ENCODE data around the gene PCSK5.

Gene PCSK5

DNA sequence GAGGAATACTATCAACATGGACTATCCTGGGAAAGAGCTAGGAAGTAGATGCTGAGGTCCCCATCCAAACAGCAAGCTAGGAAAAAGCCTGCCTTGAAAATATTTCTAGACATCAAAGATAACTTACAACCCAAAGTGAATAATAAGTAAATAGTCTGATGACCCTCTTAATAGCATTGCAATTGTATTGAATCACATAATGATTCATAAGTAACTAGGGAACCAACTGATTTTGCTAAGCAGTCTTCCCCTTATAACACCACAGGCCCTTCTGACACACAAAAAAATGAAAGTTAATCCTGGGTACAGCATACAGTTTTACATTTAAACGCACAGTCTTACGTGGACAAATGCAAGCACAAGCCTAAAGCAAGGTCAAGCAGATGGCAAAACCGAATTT is 304.4 kb downstream of the PCSK5 start:
- H3K9me3 ChIP-seq (ENCODE audit: control insufficient read depth in 2 of 2, low read length in 2 of 2), result no peaks in the 10 kb centered on the region
- no peaks in the 10 kb centered on the region for H3K27me3 ChIP-seq (ENCODE audit: control insufficient read depth in 2 of 2, insufficient read depth in 2 of 2, low read length in 2 of 2)
- no peak overlapping the region for H3K9ac ChIP-seq (ENCODE audit: low read depth in 1 of 2, low read length in 2 of 2)
- H3K36me3 ChIP-seq (ENCODE audit: control insufficient read depth in 2 of 2, insufficient read depth in 2 of 2, low read length in 2 of 2), result peaks cover 19 to 36% of the 10 kb centered on the region in 2 donors
- H3K4me1 ChIP-seq (ENCODE audit: control insufficient read depth in 2 of 2, insufficient read depth in 2 of 2, low read length in 2 of 2), result no peaks in the 10 kb centered on the region
- H3K4me3 ChIP-seq (ENCODE audit: low read length in 2 of 2), result no peak overlapping the region
- no peak overlapping the region for H3K27ac ChIP-seq (ENCODE audit: low read depth in 2 of 2, low read length in 2 of 2)

DNA sequence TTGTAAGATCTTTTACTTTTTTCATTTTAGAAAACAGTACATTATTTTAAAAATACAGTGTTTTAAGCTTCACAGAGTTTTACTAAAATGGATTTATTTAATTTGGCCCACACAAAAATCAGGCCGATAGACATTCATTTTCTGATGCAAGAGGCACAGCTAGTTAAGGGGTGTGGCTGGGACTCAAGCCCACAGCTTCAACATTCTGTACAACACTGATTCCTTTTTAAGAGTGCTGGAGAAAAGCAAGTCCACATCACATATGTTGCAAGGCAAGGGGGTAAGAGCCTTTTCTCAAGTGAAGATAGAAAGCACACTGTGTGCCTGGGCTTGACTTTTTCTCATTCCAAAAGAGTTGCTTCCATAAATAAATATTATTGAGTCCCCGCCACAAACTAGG is 307.9 kb downstream of the PCSK5 start:
- no peaks in the 10 kb centered on the region for H3K4me1 ChIP-seq (ENCODE audit: control insufficient read depth in 2 of 2, insufficient read depth in 2 of 2, low read length in 2 of 2)
- H3K36me3 ChIP-seq (ENCODE audit: control insufficient read depth in 2 of 2, insufficient read depth in 2 of 2, low read length in 2 of 2), result peaks cover 5 to 19% of the 10 kb centered on the region in 2 donors
- no peak overlapping the region for H3K27ac ChIP-seq (ENCODE audit: low read depth in 2 of 2, low read length in 2 of 2)
- H3K27me3 ChIP-seq (ENCODE audit: control insufficient read depth in 2 of 2, insufficient read depth in 2 of 2, low read length in 2 of 2), result no peaks in the 10 kb centered on the region
- no peaks in the 10 kb centered on the region for H3K9me3 ChIP-seq (ENCODE audit: control insufficient read depth in 2 of 2, low read length in 2 of 2)
- H3K9ac ChIP-seq (ENCODE audit: low read depth in 1 of 2, low read length in 2 of 2), result no peak overlapping the region
- no peak overlapping the region for H3K4me3 ChIP-seq (ENCODE audit: low read length in 2 of 2)

GRCh38 chr9:76200315-76200714 is 309.8 kb downstream of the PCSK5 start:
- Histone ChIP-seq H3K9ac (ENCODE audit: low read depth in 1 of 2, low read length in 2 of 2) (no peak overlapping the region), H3K36me3 (ENCODE audit: control insufficient read depth in 2 of 2, insufficient read depth in 2 of 2, low read length in 2 of 2) (peaks cover 2 to 5% of the 10 kb centered on the region in 2 donors), H3K9me3 (ENCODE audit: control insufficient read depth in 2 of 2, low read length in 2 of 2) (no peaks in the 10 kb centered on the region), H3K27me3 (ENCODE audit: control insufficient read depth in 2 of 2, insufficient read depth in 2 of 2, low read length in 2 of 2) (no peaks in the 10 kb centered on the region), H3K4me1 (ENCODE audit: control insufficient read depth in 2 of 2, insufficient read depth in 2 of 2, low read length in 2 of 2) (no peaks in the 10 kb centered on the region), H3K27ac (ENCODE audit: low read depth in 2 of 2, low read length in 2 of 2) (no peak overlapping the region), H3K4me3 (ENCODE audit: low read length in 2 of 2) (no peak overlapping the region)

- H3K4me1 ChIP-seq (ENCODE audit: control insufficient read depth in 2 of 2, insufficient read depth in 2 of 2, low read length in 2 of 2), result no peaks in the 10 kb centered on the region
- no peak overlapping the region for H3K4me3 ChIP-seq (ENCODE audit: low read length in 2 of 2)
- no peaks in the 10 kb centered on the region for H3K9me3 ChIP-seq (ENCODE audit: control insufficient read depth in 2 of 2, low read length in 2 of 2)
- no peak overlapping the region for H3K27ac ChIP-seq (ENCODE audit: low read depth in 2 of 2, low read length in 2 of 2)
- H3K27me3 ChIP-seq (ENCODE audit: control insufficient read depth in 2 of 2, insufficient read depth in 2 of 2, low read length in 2 of 2), result no peaks in the 10 kb centered on the region
- peaks cover 2 to 5% of the 10 kb centered on the region in 2 donors for H3K36me3 ChIP-seq (ENCODE audit: control insufficient read depth in 2 of 2, insufficient read depth in 2 of 2, low read length in 2 of 2)
- no peak overlapping the region for H3K9ac ChIP-seq (ENCODE audit: low read depth in 1 of 2, low read length in 2 of 2)
Observed at GRCh38 chr9:76200745-76201144, 310.3 kb downstream of the PCSK5 start.

GRCh38 chr9:76203373-76203772 is 312.9 kb downstream of the PCSK5 start:
- Histone ChIP-seq H3K9ac (ENCODE audit: low read depth in 1 of 2, low read length in 2 of 2) (no peak overlapping the region), H3K27ac (ENCODE audit: low read depth in 2 of 2, low read length in 2 of 2) (no peak overlapping the region), H3K4me1 (ENCODE audit: control insufficient read depth in 2 of 2, insufficient read depth in 2 of 2, low read length in 2 of 2) (no peaks in the 10 kb centered on the region), H3K27me3 (ENCODE audit: control insufficient read depth in 2 of 2, insufficient read depth in 2 of 2, low read length in 2 of 2) (no peaks in the 10 kb centered on the region), H3K4me3 (ENCODE audit: low read length in 2 of 2) (no peak overlapping the region), H3K9me3 (ENCODE audit: control insufficient read depth in 2 of 2, low read length in 2 of 2) (no peaks in the 10 kb centered on the region), H3K36me3 (ENCODE audit: control insufficient read depth in 2 of 2, insufficient read depth in 2 of 2, low read length in 2 of 2) (peaks cover 0 to 2% of the 10 kb centered on the region in 2 donors)

- no peaks in the 10 kb centered on the region for H3K27me3 ChIP-seq (ENCODE audit: control insufficient read depth in 2 of 2, insufficient read depth in 2 of 2, low read length in 2 of 2)
- H3K27ac ChIP-seq (ENCODE audit: low read depth in 2 of 2, low read length in 2 of 2), result no peak overlapping the region
- no peak overlapping the region for H3K4me3 ChIP-seq (ENCODE audit: low read length in 2 of 2)
- H3K9me3 ChIP-seq (ENCODE audit: control insufficient read depth in 2 of 2, low read length in 2 of 2), result no peaks in the 10 kb centered on the region
- no peaks in the 10 kb centered on the region for H3K36me3 ChIP-seq (ENCODE audit: control insufficient read depth in 2 of 2, insufficient read depth in 2 of 2, low read length in 2 of 2)
- no peaks in the 10 kb centered on the region for H3K4me1 ChIP-seq (ENCODE audit: control insufficient read depth in 2 of 2, insufficient read depth in 2 of 2, low read length in 2 of 2)
- H3K9ac ChIP-seq (ENCODE audit: low read depth in 1 of 2, low read length in 2 of 2), result no peak overlapping the region
Observed at GRCh38 chr9:76206821-76207220, 316.3 kb downstream of the PCSK5 start.

DNA sequence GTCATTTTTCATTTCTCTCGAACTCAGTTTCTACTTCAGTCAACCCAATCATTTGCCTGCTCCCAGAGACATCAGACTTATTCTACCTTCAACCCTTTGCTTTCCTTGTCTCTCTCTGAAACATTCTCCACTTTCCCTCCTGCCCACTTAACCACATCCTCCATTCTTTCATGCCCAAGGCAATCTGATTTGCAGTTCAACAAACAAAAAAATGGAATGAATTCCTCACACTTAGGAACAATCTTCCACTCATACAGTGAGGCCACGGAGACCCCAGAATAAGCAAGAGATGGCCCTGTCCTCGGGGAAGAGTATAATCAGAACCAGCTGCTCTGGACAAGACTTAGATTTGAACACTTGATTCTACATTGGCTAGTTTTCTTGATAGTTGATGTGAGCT is 323.3 kb downstream of the PCSK5 start:
- no peak overlapping the region for H3K9ac ChIP-seq (ENCODE audit: low read depth in 1 of 2, low read length in 2 of 2)
- no peak overlapping the region for H3K4me3 ChIP-seq (ENCODE audit: low read length in 2 of 2)
- H3K9me3 ChIP-seq (ENCODE audit: control insufficient read depth in 2 of 2, low read length in 2 of 2), result no peaks in the 10 kb centered on the region
- no peaks in the 10 kb centered on the region for H3K36me3 ChIP-seq (ENCODE audit: control insufficient read depth in 2 of 2, insufficient read depth in 2 of 2, low read length in 2 of 2)
- H3K4me1 ChIP-seq (ENCODE audit: control insufficient read depth in 2 of 2, insufficient read depth in 2 of 2, low read length in 2 of 2), result peaks cover 0 to 2% of the 10 kb centered on the region in 2 donors
- H3K27me3 ChIP-seq (ENCODE audit: control insufficient read depth in 2 of 2, insufficient read depth in 2 of 2, low read length in 2 of 2), result peaks cover 0 to 3% of the 10 kb centered on the region in 2 donors
- H3K27ac ChIP-seq (ENCODE audit: low read depth in 2 of 2, low read length in 2 of 2), result no peak overlapping the region

GRCh38 chr9:76215066-76215465 is 324.6 kb downstream of the PCSK5 start:
- no peaks in the 10 kb centered on the region for H3K9me3 ChIP-seq (ENCODE audit: control insufficient read depth in 2 of 2, low read length in 2 of 2)
- H3K36me3 ChIP-seq (ENCODE audit: control insufficient read depth in 2 of 2, insufficient read depth in 2 of 2, low read length in 2 of 2), result no peaks in the 10 kb centered on the region
- peak overlapping the region; percentile 12 to 18 for H3K27ac ChIP-seq (ENCODE audit: low read depth in 2 of 2, low read length in 2 of 2)

GRCh38 chr9:76216161-76216649 is 325.7 kb downstream of the PCSK5 start:
- H3K9ac ChIP-seq (ENCODE audit: low read depth in 1 of 2, low read length in 2 of 2), result no peak overlapping the region

More at GRCh38 chr9:76215066-76215465, 324.6 kb downstream of the PCSK5 start:
- Histone ChIP-seq H3K27me3 (ENCODE audit: control insufficient read depth in 2 of 2, insufficient read depth in 2 of 2, low read length in 2 of 2) (peaks cover 0 to 3% of the 10 kb centered on the region in 2 donors), H3K4me3 (ENCODE audit: low read length in 2 of 2) (no peak overlapping the region), H3K9ac (ENCODE audit: low read depth in 1 of 2, low read length in 2 of 2) (no peak overlapping the region), H3K4me1 (ENCODE audit: control insufficient read depth in 2 of 2, insufficient read depth in 2 of 2, low read length in 2 of 2) (peaks cover 0 to 2% of the 10 kb centered on the region in 2 donors)

DNA sequence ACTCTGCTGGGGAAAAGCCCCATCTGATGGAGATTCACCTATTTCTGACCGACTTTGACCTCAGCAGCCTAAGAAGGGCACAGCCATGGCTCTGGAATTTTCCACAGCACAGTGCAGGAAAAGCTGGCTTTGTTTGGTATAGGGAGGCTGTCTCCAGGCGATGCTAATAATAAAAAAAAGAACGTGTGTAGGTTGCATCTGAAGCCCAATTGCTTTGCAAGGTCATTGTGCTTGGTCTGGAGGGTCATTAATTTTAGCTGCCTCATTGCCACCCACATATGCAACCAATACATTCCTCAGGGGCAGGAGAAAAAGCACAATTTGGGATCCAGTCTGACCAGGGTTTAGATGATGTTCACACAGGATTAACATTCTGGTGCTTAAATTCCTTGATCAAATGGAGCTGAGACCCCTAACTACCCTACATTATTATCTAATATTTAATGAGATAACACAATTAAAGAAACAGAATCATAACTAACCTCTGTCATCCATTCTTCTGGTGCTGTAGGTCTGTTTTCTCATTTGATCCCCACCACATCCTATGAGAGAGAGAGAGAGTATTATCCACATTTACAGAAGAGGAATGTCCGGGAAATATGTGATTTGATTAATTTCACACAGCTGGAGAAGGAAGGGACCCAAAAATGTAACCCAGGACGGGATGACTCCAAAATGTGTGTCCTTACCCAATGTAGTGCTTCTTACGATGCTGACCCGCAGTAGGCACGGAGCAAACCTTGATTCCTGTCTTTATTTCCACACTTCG is 327.8 kb downstream of the PCSK5 start:
- peaks cover 0 to 2% of the 10 kb centered on the region in 2 donors for H3K4me1 ChIP-seq (ENCODE audit: control insufficient read depth in 2 of 2, insufficient read depth in 2 of 2, low read length in 2 of 2)
- no peak overlapping the region for H3K27ac ChIP-seq (ENCODE audit: low read depth in 2 of 2, low read length in 2 of 2)
- H3K4me3 ChIP-seq (ENCODE audit: low read length in 2 of 2), result no peak overlapping the region
- no peaks in the 10 kb centered on the region for H3K9me3 ChIP-seq (ENCODE audit: control insufficient read depth in 2 of 2, low read length in 2 of 2)
- no peak overlapping the region for H3K9ac ChIP-seq (ENCODE audit: low read depth in 1 of 2, low read length in 2 of 2)
- no peaks in the 10 kb centered on the region for H3K36me3 ChIP-seq (ENCODE audit: control insufficient read depth in 2 of 2, insufficient read depth in 2 of 2, low read length in 2 of 2)
- H3K27me3 ChIP-seq (ENCODE audit: control insufficient read depth in 2 of 2, insufficient read depth in 2 of 2, low read length in 2 of 2), result peaks cover 0 to 3% of the 10 kb centered on the region in 2 donors

More at GRCh38 chr9:76216161-76216649, 325.7 kb downstream of the PCSK5 start:
- peak overlapping the region in 1 of 2 donors; percentile 31 for H3K27ac ChIP-seq (ENCODE audit: low read depth in 2 of 2, low read length in 2 of 2)
- H3K9me3 ChIP-seq (ENCODE audit: control insufficient read depth in 2 of 2, low read length in 2 of 2), result no peaks in the 10 kb centered on the region
- H3K4me3 ChIP-seq (ENCODE audit: low read length in 2 of 2), result no peak overlapping the region
- peaks cover 0 to 3% of the 10 kb centered on the region in 2 donors for H3K27me3 ChIP-seq (ENCODE audit: control insufficient read depth in 2 of 2, insufficient read depth in 2 of 2, low read length in 2 of 2)
- H3K36me3 ChIP-seq (ENCODE audit: control insufficient read depth in 2 of 2, insufficient read depth in 2 of 2, low read length in 2 of 2), result no peaks in the 10 kb centered on the region
- H3K4me1 ChIP-seq (ENCODE audit: control insufficient read depth in 2 of 2, insufficient read depth in 2 of 2, low read length in 2 of 2), result peaks cover 0 to 2% of the 10 kb centered on the region in 2 donors
